ENCODE results near the gene ZNF804A. TPM values are rescaled to one million over a fixed set of nuclear protein-coding genes. Genes with fewer than 3 reads are reported as not detected.

Gene ZNF804A
- total RNA-seq, 6 donors from 2014 or later = 0.46 to 0.89 (median 0.77) TPM; not detected in 1

DNA sequence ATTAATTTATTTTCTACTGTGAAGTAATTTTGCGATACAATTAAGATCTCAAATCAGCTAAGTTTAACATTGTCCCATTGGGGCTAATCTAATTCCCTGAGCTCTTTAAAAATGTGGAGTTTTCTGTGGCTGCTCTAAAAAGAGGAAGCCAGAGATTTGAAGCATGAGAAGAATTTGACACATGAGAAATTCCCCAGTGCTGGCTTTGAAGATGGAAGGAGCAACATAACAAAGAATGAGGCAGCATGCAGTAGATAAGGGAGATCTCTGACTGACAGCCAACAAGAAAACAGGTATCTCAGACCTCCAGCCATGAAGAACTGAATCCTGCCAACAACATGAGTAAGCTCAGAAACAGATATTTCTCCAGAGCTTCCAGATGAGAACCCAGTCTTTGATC, 308.4 kb downstream of the ZNF804A start:
- TF ChIP-seq POLR2A (IDR thresholded peaks at IDR 0.05) (no peak), POLR2AphosphoS5 (IDR thresholded peaks at IDR 0.05) (no peak), EP300 (IDR thresholded peaks at IDR 0.05) (no peak)
- TF ChIP-seq, protein P1, sequence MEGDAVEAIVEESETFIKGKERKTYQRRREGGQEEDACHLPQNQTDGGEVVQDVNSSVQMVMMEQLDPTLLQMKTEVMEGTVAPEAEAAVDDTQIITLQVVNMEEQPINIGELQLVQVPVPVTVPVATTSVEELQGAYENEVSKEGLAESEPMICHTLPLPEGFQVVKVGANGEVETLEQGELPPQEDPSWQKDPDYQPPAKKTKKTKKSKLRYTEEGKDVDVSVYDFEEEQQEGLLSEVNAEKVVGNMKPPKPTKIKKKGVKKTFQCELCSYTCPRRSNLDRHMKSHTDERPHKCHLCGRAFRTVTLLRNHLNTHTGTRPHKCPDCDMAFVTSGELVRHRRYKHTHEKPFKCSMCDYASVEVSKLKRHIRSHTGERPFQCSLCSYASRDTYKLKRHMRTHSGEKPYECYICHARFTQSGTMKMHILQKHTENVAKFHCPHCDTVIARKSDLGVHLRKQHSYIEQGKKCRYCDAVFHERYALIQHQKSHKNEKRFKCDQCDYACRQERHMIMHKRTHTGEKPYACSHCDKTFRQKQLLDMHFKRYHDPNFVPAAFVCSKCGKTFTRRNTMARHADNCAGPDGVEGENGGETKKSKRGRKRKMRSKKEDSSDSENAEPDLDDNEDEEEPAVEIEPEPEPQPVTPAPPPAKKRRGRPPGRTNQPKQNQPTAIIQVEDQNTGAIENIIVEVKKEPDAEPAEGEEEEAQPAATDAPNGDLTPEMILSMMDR (IDR thresholded peaks at IDR 0.05) = no peak

DNA sequence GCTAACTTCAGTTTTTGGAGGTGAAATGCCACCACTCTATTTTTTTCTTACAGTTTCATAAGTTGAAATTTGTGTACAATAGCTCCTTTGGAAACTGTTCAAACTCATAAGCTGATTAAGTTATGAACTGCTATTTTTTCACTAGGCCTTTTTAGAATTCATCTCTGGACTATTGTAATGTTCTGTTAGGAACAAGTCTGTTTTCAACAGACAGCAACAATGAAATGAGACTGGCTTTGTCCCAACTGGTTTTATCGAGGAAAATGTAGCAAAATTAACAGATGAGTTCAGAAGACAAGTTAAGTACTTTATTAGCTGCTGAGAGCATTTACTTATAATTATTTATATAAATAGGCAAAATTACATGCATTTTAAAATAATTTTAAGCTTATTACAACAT, 310.6 kb downstream of the ZNF804A start:
- ATAC-seq (ENCODE audit: low FRiP score in 2 of 2) (no peak), DNase-seq (no peak)
- no peak overlapping the region for H3K4me3 ChIP-seq
- no peaks in the 10 kb centered on the region for H3K9me3 ChIP-seq
- H3K36me3 ChIP-seq = no peaks in the 10 kb centered on the region
- H3K27me3 ChIP-seq = no peaks in the 10 kb centered on the region
- no peak overlapping the region for H3K27ac ChIP-seq
- WGBS, 2 donors = 54 to 61% methylated on average over 1 of the region's 1 CpG
- no peaks in the 10 kb centered on the region for H3K4me1 ChIP-seq
- TF ChIP-seq, protein P1 (IDR thresholded peaks at IDR 0.05) = no peak
- no peak for TF ChIP-seq POLR2AphosphoS5 (IDR thresholded peaks at IDR 0.05)

More for the DNA sequence above, 308.4 kb downstream of the ZNF804A start:
- H3K9me3 ChIP-seq = no peaks in the 10 kb centered on the region
- H3K4me3 ChIP-seq = no peak overlapping the region
- H3K4me1 ChIP-seq = no peaks in the 10 kb centered on the region
- ATAC-seq (ENCODE audit: low FRiP score in 2 of 2) (no peak), DNase-seq (no peak)
- H3K27ac ChIP-seq = no peak overlapping the region
- H3K36me3 ChIP-seq = no peaks in the 10 kb centered on the region
- H3K27me3 ChIP-seq = no peaks in the 10 kb centered on the region
- WGBS, 2 donors = 83 to 100% methylated on average over 1 of the region's 1 CpG

DNA sequence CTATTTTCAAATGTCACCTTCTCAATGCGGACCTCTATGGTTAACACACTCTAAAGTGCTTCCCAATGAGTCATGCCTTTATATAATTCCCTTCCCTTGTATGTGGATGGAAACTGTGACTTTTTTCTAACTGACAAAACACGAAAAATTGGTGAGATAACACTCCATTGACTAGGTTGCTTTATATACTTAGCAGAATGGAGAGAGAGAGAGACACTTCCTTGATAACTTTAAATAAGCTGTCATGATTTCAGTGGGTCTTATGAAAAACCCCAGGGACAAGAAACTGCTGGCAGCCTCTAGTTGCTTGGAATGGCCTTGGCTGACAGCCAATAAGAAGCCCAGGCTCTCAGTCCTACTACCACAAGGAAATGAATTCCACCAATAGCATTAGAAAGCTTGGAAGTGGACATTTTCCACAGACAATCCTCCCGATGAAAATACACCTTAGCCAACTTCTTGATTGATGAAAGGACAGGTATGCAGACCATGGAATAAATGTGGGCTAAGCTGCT, 322.2 kb downstream of the ZNF804A start:
- DNase-seq (no peak), ATAC-seq (ENCODE audit: low FRiP score in 2 of 2) (no peak)
- no peaks in the 10 kb centered on the region for H3K27me3 ChIP-seq
- H3K4me1 ChIP-seq = no peaks in the 10 kb centered on the region
- TF ChIP-seq POLR2AphosphoS5 (IDR thresholded peaks at IDR 0.05) (no peak), EP300 (IDR thresholded peaks at IDR 0.05) (no peak)
- H3K36me3 ChIP-seq = no peaks in the 10 kb centered on the region
- 37 to 44% methylated on average over 3 of the region's 3 CpGs for WGBS, 2 donors
- no peak overlapping the region for H3K4me3 ChIP-seq
- no peaks in the 10 kb centered on the region for H3K9me3 ChIP-seq
- H3K27ac ChIP-seq = no peak overlapping the region

DNA sequence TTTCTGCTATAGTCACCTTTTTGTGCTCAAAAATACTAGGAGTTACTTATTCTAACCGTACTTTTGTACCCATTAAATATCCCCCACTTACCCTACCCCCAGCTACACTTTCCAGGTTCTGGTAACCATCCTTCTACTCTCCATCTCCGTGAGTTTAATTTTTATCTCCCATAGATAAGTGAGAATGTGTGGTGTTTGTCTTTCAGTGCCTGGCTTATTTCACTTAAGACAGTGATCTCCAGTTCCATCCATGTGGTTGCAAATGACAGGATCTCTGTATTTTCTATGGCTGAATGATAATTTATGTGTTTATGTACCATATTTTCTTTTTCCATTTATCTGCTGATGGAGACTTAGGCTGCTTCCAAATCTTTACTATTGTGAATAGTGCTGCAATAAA, 323.3 kb downstream of the ZNF804A start:
- Histone ChIP-seq H3K9me3 (peaks cover 0 to 5% (median 0%) of the 10 kb centered on the region in 4 donors), H3K27ac (no peak overlapping the region), H3K4me3 (no peak overlapping the region), H3K4me1 (no peaks in the 10 kb centered on the region), H3K27me3 (no peaks in the 10 kb centered on the region), H3K36me3 (no peaks in the 10 kb centered on the region)
- no peak for TF ChIP-seq POLR2A (IDR thresholded peaks at IDR 0.05)
- no peak for TF ChIP-seq POLR2AphosphoS5 (IDR thresholded peaks at IDR 0.05)
- TF ChIP-seq, protein P1 (IDR thresholded peaks at IDR 0.05) = no peak
- no peak for TF ChIP-seq EP300 (IDR thresholded peaks at IDR 0.05)
- 76 to 78% methylated on average over 2 of the region's 2 CpGs for WGBS, 2 donors
- DNase-seq (no peak), ATAC-seq (ENCODE audit: low FRiP score in 2 of 2) (no peak)

DNA sequence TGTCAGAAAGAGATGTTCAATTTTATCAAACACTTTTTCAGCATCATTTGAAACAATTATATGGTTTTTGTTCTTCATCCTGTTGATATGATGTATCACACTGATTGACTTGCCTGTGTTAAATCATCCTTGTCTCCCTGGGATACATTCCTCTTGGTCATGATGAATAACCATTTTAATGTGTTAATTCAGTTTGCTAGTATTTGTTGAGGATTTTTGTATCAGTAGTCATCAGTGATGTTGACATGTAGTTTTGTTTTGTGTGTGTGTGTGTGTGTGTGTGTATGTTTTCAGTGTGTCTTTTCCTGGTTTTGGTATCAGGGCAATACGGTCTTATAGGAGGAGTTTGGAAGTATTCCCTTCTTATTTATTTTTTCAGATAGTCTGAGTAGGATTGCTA, 325.4 kb downstream of the ZNF804A start:
- ATAC-seq (ENCODE audit: low FRiP score in 2 of 2) = no peak
- no peak for DNase-seq
- 81 to 87% methylated on average over 1 of the region's 1 CpG for WGBS, 2 donors

More for the DNA sequence above, 325.4 kb downstream of the ZNF804A start:
- Histone ChIP-seq H3K9me3 (peaks cover 0 to 5% (median 0%) of the 10 kb centered on the region in 4 donors), H3K36me3 (no peaks in the 10 kb centered on the region), H3K4me3 (no peak overlapping the region), H3K27ac (no peak overlapping the region), H3K27me3 (no peaks in the 10 kb centered on the region), H3K4me1 (no peaks in the 10 kb centered on the region)
- TF ChIP-seq POLR2A (IDR thresholded peaks at IDR 0.05) (no peak), EP300 (IDR thresholded peaks at IDR 0.05) (no peak), POLR2AphosphoS5 (IDR thresholded peaks at IDR 0.05) (no peak)
- TF ChIP-seq, protein P1 (IDR thresholded peaks at IDR 0.05) = no peak
